Lower leg skin (tissue), 3 donors: ENCODE measurements around the gene TLR1.

Source experiments
- CTCF ChIP-seq, 3 donors: fragments of 450-650 bp; IDR thresholded peaks; one replicate each; pipeline ENCODE4 v1.5.1; 2016; ENCODE audit warnings: antibody characterized with exemption in 3 of 3, mild to moderate bottlenecking in 3 of 3, moderate library complexity in 2 of 3
- POLR2A ChIP-seq, 2 donors: fragments of 450-650 bp; IDR thresholded peaks; one replicate each; pipeline ENCODE4 v1.6.1; 2016 to 2017; ENCODE audit warnings: antibody characterized with exemption in 2 of 2, mild to moderate bottlenecking in 1 of 2, moderate library complexity in 1 of 2

- TF ChIP-seq CTCF (IDR thresholded peaks at IDR 0.05) (no peak), POLR2A (IDR thresholded peaks at IDR 0.05) (no peak)
These were observed 18.6 kb downstream of the TLR1 start for GRCh38 chr4:38785901-38786402.
